NCI-H128 (cell line): Measurements from ENCODE around the gene SBF2.

Experiments
- DNase-seq: peaks from one replicate; lab custom pipeline; 2025; ENCODE audit not compliant: unreplicated experiment; lab: John Stamatoyannopoulos, UW

The SBF2 gene

DNA sequence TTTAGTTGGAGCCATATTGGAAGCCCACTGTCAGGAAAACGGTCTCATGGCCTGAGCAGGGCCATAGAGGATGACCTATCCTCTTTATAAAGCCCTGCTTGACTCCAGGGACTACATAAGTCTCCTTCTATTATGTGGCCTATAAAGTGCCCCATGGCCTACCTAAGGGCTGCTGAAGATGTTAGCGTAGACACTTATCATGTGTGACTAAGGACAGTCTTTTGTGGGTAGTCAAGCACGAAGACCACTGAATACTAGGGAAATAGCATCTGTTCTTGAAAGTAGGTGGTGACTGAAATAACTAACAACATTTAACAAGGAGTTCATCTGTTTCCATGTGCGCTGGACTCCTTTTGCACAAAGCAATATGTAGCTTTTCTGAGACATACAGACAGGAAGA lies 513.1 kb downstream of the SBF2 start:
- no peak for DNase-seq

- DNase-seq: no peak
Observed at GRCh38 chr11:9777525-9777924, 516.5 kb downstream of the SBF2 start.

DNA sequence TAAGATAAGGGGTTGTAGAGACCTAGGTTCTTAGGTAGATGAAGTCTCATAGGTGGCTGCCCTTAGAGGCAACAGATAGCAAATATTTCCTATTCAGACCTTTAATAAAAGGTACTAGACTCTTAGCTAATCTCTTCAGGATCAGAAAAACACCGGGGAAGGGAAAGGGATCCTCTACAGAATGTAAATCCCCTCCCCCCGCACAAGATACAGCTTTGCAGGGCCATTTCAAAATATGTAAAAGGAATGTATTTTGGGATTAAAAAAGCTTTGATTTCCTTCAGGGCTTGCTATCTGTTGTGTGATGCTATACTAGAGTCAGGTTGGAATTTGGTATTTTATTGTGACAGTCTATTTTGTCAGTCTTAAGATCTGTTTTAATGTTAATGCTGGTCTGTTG lies 517.0 kb downstream of the SBF2 start:
- DNase-seq: no peak

- DNase-seq: no peak
Observed at GRCh38 chr11:9776203-9776602, 517.8 kb downstream of the SBF2 start.

DNA sequence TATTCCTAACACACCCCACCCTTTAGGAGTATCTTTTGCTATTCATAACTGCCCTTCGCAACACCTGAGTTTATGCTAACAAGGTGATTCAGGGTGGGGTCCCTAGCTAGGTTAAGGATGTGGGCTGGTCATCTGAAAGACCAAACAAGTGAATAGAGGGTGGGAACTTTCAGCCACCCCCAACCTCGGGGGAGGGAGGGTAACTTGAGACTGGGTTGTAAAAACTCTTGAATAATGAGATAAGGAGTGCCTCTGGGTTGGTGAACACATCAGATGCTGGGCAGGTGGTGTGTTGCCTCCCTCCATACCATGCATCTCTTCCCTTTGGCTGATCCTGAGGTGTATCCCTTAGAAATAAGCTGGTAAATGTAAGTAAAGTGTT lies 518.6 kb downstream of the SBF2 start:
- no peak for DNase-seq

- no peak for DNase-seq
Observed at GRCh38 chr11:9774591-9775397, 519.2 kb downstream of the SBF2 start.

DNA sequence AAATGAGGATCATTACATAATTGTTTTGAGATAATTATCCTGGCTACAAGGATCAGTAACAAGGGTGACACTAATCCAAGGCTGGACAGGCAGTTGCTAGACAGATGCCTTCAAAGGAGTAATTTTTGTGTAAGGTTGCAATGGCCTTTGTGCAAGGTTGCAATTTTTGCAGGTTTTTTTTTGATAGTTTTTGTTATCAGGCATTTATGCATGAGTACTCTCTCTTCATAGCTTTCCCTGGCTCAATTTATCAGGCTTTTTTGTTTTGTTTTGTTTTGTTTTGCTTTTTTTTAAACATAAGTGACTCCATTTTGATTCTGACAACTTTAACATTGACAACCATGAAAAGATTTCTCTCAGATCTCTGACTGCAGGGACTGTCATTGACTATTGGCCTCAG lies 519.9 kb downstream of the SBF2 start:
- DNase-seq: no peak

DNA sequence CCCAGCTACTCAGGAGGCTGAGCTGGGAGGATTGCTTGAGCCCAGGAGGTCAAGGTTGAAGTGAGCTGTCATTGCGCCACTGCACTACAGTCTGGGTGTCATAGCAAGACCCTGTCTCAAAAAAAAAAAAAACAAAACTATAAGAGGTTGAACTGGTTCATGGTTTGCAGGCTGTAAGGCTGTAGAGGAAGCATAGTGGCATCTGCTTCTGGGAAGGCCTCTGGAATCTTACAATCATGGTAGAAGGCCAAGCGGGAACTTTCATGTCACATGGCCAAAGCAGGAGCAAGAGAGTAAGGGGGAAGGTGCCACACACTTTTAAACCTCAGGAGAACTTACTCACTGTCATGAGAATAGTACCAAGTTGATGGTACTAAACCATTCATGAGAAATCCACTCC lies 520.5 kb downstream of the SBF2 start:
- no peak for DNase-seq

DNA sequence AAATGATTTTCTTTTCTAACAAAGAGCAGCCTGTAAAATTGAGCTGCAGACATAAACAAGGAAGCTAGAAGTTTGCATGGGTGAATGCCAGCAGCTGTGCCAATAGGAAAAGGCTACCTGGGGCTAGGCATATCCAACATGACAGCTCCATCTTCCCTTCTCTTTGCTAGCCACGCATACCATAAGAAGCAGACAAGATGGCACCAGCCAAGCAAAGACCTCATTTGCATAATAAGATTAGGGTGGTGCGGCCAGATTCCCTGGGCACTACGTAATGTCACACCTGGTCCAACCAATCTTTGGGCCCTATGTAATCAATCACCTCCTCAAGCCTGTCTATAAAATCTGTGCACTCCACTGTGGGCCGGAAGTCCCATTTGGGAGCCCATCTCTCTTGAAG lies 521.8 kb downstream of the SBF2 start:
- DNase-seq: no peak

DNA sequence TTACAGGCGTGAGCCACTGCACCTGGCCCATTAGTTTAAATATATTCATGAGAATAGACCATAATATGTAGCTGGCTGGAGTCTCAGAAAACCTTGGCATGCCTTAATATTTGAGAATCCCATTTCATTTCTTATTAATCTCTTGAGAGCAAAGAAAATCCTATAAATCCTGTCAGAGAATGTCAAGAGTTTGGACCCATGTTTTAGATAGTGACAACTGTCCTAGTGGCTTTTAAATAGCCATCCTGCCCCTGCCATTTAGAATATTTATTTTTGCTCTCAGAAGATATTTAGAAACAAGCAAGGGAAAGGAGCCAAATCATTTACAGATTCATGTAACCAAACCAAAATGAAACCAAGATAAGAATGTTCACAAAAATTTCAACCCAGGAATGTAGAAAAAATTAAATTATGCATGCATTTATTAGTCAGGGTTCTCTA lies 522.9 kb downstream of the SBF2 start:
- DNase-seq: no peak

DNA sequence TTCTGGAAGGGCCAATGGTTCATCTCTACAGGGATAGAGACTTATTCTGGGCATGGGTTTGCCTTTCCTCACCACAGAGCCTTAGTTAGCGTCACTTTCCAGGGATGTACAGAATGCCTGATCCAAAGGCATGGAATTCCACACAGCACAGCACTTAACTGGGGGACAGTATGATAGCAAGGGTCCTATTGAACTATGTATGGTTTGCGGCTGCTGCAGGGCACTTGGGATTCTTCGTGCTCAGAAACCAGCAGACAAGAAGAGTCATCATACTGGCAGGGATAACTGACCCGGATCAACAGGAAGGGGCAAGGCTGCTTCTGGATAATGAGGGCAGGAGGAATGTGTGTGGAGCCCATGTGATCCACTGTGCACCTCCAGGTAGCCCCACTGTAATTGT lies 524.4 kb downstream of the SBF2 start:
- DNase-seq: no peak

DNA sequence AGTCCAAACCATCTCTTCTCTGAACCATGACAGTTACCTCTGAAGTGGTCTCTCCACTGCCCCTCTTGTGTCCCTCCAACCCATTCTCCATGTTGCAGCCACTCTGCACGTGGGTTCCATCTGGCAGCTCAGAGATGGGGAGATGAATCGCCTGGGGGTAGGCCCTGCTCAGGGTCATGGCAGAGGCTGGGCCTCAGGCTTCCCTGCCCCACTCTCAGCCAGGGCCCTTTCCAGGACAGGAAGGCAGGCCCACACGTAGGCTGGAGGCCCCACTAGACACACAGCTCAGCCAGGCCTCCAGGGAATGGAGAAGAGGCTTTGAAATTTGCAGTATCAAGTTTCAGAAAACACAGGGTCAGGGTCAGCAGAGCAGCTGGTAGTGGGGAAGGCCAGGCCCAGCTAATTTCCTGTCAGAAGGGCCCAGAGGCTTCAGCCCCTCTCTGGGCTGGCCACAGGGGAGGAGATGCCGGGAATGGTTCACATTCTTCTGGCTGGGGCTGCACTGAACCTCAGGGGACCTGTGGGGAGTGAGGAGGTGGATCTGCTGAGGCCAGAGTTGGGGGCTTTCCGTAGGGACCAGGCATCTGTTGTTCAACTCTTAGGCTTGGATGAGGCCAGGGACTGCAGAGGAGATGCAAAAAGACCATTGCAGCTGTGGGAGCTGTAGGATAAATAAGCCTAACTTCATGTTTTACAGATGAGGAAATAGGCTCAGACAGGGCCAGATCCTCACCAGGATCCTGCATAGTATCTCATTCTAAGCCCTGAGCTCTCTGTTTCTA lies 528.5 kb downstream of the SBF2 start:
- DNase-seq: no peak

GRCh38 chr11:9763301-9763700 lies 530.7 kb downstream of the SBF2 start:
- no peak for DNase-seq

DNA sequence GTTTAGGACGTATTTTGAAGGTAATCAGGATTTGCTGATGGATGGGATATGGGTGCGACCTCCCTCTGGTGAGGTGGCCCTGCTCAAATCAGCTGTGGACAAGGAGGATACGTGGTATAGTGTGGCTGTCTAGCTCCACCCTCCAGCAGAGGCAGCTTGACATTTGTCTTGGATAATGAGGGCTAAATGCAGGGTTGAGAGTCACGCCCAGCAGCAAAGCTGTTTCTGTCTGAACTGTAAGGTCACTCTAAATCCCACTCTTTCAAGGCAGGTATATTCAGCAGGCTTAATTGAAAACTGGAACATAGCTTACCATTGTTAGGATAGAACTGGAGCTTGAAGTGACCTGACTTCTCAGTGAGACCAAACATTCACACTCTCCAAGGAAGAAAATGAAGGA lies 531.5 kb downstream of the SBF2 start:
- no peak for DNase-seq

GRCh38 chr11:9761441-9761945 lies 532.5 kb downstream of the SBF2 start:
- no peak for DNase-seq

DNA sequence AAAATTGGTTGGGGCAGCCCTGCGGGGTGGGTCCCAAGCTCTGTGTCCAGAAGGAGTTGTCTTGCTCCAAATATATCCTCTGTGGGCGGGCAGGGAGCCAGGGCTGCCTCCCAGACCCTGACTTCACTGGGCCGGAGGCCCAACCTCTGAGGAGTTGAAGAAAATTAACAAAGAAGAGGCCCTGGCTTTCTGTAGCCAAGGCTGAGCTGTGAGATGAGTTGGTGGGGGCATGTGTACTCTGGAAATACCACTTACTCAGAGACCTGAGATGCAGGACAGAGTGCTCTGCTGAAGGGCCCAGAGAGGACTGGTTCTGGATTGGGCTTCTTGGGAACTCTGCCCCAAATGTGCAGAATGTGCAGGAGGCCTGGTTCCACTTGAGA lies 533.8 kb downstream of the SBF2 start:
- no peak for DNase-seq

DNA sequence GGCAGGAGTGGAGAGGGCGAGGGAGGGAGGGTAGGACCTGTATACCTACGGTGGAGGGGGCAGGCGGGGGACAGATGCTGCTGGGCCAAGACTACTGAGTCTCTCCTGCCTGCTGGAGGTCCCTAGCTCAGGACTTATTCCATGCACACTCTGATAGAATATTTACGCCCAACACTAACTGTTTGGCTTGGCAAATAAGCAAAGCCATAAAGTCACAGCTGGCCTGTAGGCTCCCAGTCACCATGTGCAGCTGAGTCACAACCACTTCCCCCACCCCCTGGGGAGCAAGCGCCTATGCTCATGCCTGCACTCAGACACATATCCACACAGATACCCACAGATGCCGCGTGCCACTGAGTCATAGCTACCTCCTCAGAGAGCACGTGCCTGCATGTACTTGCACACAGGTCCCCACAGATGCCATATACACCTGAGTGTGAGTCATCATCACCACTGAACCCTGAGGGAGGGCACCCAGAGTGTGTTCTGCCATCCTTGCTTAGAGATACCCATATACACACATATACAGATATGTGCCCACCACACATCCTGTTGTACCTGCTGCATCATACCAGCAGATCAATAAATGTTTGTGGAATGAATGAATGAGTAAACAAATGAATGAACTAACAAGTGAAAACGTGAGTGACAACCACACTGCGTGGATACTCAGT lies 534.4 kb downstream of the SBF2 start:
- no peak for DNase-seq

DNA sequence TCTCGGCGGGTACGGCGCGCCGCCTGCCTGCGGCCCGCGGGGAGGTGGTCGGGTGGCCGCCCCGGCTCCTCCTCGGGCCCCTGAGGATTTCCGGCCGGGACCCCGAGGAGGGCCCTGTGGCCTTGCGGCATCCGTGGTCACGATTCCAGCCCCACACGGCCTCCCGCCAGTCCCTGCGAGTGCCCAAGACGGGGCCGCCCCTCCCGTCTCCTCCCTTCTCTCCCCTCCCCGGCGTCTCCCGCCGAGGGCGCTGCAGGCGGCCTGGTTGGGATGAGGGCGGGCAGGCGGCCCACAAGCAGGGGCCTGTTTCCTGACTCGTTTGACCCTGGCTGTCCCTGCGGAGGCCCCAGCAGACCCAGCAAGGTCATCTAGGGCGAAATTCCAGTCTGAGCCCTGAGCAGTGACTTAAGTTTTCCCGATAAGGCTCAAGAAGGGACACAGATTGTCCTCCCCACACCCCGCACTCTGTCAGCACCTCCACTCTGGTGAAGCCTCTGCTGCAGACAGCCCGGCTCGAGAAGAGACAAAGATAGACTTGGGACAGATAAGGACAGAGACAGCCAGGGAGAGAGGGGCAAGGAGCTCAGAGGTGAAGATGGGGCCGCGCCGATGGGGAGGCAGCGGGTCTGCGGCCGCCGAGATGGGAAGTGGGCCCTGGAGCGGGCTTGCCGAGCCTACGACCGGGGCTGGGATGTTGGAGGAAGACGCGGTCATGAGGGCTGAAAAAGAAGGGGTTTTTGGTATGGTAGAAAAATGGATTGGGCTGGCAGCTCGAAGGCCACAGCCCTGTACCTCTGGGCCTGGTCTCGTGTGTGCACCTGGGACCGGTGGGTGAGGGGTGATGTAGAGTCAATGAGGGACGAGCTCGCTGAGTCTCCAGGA lies 535.1 kb downstream of the SBF2 start:
- DNase-seq: peak; percentile 8

- peak; percentile 56 for DNase-seq
Observed at GRCh38 chr11:9757809-9758636, 536.0 kb downstream of the SBF2 start.

- no peak for DNase-seq
Observed at GRCh38 chr11:9756878-9757277, 537.1 kb downstream of the SBF2 start.
